ENCODE data around the gene CEP192. TPM values are rescaled to one million over a fixed set of nuclear protein-coding genes. Genes with fewer than 3 reads are reported as not detected.

The CEP192 gene
- total and polyA plus RNA-seq, 2 of the 13 experiments (the other 11 are each of a cell fraction or from before 2014, with no cell fraction given): 15.3 to 24.7 TPM

DNA sequence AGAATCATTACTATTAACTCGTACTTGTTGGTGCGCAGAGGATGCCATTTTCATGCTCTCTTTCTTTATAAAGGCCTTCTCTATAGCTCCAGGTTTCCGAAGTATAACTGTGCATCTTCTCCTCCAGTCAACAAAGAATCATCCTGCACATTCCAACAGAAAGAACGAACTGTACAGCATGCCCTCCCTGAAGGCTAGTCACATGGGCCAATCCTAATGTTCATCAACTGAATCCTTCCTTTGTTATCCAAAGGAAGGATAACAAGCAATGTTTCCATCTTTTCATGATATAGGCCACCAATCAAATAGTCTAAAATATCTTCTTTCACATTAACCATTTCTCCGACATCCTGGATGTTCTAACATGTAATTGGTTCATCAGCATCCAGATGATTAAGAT lies 160.5 kb downstream of the CEP192 start (continued):
- TF ChIP-seq MAFG (CRISPR knock-in tag; IDR thresholded peaks at IDR 0.05) (no peak), ZSCAN29 (CRISPR knock-in tag; conservative IDR thresholded peaks at IDR 0.05) (no peak), ZNF234 (CRISPR knock-in tag; conservative IDR thresholded peaks at IDR 0.05) (no peak), ZFYVE20 (CRISPR knock-in tag; IDR thresholded peaks at IDR 0.05; ENCODE audit: borderline replicate concordance, low read depth) (no peak), ZBTB8A (CRISPR knock-in tag; IDR thresholded peaks at IDR 0.05; ENCODE audit: borderline replicate concordance, low read depth) (no peak), ZNF678 (CRISPR knock-in tag; IDR thresholded peaks at IDR 0.05) (no peak), POLR2G (IDR thresholded peaks at IDR 0.05; ENCODE audit: low read depth, low read length) (no peak), ZNF12 (CRISPR knock-in tag; IDR thresholded peaks at IDR 0.05) (no peak), ZNF879 (CRISPR knock-in tag; IDR thresholded peaks at IDR 0.05) (no peak)
- TF ChIP-seq, protein P1, sequence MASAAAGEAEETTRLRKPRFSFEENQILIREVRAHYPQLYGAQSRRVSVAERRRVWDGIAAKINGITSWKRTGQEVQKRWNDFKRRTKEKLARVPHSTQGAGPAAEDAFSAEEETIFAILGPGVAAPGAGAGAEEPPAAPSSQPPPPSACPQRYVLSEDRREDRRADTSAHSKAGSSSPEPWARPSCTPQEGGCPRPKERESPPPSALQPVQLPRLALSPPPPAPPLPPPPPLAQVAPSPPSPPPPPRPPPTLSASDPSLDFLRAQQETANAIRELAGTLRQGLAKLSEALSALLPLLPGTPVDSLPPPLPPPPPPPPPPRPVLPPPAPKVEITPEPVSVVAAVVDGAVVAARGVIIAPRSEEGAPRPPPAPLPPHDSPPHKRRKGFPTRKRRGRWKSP (CRISPR knock-in tag; IDR thresholded peaks at IDR 0.05): no peak
- TF ChIP-seq, protein P2, sequence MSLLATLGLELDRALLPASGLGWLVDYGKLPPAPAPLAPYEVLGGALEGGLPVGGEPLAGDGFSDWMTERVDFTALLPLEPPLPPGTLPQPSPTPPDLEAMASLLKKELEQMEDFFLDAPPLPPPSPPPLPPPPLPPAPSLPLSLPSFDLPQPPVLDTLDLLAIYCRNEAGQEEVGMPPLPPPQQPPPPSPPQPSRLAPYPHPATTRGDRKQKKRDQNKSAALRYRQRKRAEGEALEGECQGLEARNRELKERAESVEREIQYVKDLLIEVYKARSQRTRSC (CRISPR knock-in tag; IDR thresholded peaks at IDR 0.05; ENCODE audit: low read depth): no peak
- TF ChIP-seq, protein P3, sequence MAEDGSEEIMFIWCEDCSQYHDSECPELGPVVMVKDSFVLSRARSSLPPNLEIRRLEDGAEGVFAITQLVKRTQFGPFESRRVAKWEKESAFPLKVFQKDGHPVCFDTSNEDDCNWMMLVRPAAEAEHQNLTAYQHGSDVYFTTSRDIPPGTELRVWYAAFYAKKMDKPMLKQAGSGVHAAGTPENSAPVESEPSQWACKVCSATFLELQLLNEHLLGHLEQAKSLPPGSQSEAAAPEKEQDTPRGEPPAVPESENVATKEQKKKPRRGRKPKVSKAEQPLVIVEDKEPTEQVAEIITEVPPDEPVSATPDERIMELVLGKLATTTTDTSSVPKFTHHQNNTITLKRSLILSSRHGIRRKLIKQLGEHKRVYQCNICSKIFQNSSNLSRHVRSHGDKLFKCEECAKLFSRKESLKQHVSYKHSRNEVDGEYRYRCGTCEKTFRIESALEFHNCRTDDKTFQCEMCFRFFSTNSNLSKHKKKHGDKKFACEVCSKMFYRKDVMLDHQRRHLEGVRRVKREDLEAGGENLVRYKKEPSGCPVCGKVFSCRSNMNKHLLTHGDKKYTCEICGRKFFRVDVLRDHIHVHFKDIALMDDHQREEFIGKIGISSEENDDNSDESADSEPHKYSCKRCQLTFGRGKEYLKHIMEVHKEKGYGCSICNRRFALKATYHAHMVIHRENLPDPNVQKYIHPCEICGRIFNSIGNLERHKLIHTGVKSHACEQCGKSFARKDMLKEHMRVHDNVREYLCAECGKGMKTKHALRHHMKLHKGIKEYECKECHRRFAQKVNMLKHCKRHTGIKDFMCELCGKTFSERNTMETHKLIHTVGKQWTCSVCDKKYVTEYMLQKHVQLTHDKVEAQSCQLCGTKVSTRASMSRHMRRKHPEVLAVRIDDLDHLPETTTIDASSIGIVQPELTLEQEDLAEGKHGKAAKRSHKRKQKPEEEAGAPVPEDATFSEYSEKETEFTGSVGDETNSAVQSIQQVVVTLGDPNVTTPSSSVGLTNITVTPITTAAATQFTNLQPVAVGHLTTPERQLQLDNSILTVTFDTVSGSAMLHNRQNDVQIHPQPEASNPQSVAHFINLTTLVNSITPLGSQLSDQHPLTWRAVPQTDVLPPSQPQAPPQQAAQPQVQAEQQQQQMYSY (CRISPR knock-in tag; IDR thresholded peaks at IDR 0.05): no peak

All from HepG2 (cell line).